HG03095 (cell line): ENCODE data around the gene PHLPP1.

Experiments used
- ATAC-seq: cut with Tn5 transposase; IDR thresholded peaks from one replicate; pipeline ENCODE4 v1.9.1; 2021; ENCODE audit warnings: moderate library complexity; ENCODE audit not compliant: unreplicated experiment

PHLPP1 gene

GRCh38 chr18:62975785-62976184 is 260.4 kb downstream of the PHLPP1 start:
- no peak for ATAC-seq

GRCh38 chr18:62976227-62976626 is 260.9 kb downstream of the PHLPP1 start:
- no peak for ATAC-seq

- no peak for ATAC-seq
Measured at GRCh38 chr18:62977512-62977911, 262.2 kb downstream of the PHLPP1 start.

GRCh38 chr18:62978251-62979049 is 263.1 kb downstream of the PHLPP1 start:
- no peak for ATAC-seq

- no peak for ATAC-seq
Measured at GRCh38 chr18:62979176-62979575, 263.8 kb downstream of the PHLPP1 start.

GRCh38 chr18:62979900-62980299 is 264.6 kb downstream of the PHLPP1 start:
- ATAC-seq, result no peak

GRCh38 chr18:62981566-62981965 is 266.2 kb downstream of the PHLPP1 start:
- ATAC-seq, result no peak

- ATAC-seq, result no peak
Measured at GRCh38 chr18:62982600-62983251, 267.4 kb downstream of the PHLPP1 start.

- no peak for ATAC-seq
Measured at GRCh38 chr18:62984656-62985315, 269.4 kb downstream of the PHLPP1 start.

- no peak for ATAC-seq
Measured at GRCh38 chr18:62986490-62986889, 271.1 kb downstream of the PHLPP1 start.

- no peak for ATAC-seq
Measured at GRCh38 chr18:62987055-62987830, 271.9 kb downstream of the PHLPP1 start.

- no peak for ATAC-seq
Measured at GRCh38 chr18:62987859-62988258, 272.5 kb downstream of the PHLPP1 start.

GRCh38 chr18:62988471-62988870 is 273.1 kb downstream of the PHLPP1 start:
- no peak for ATAC-seq

- no peak for ATAC-seq
Measured at GRCh38 chr18:62989195-62989594, 273.9 kb downstream of the PHLPP1 start.

- no peak for ATAC-seq
Measured at GRCh38 chr18:62990653-62991052, 275.3 kb downstream of the PHLPP1 start.

GRCh38 chr18:62991389-62991788 is 276.0 kb downstream of the PHLPP1 start:
- ATAC-seq, result no peak

GRCh38 chr18:62991959-62992358 is 276.6 kb downstream of the PHLPP1 start:
- no peak for ATAC-seq

GRCh38 chr18:62992877-62993365 is 277.6 kb downstream of the PHLPP1 start:
- ATAC-seq, result no peak

- ATAC-seq, result no peak
Measured at GRCh38 chr18:62996566-62996965, 281.2 kb downstream of the PHLPP1 start.

- ATAC-seq, result no peak
Measured at GRCh38 chr18:62997076-62997475, 281.7 kb downstream of the PHLPP1 start.

- no peak for ATAC-seq
Measured at GRCh38 chr18:62998443-62998842, 283.1 kb downstream of the PHLPP1 start.
